HG02642 (cell line): Measurements from ENCODE around the gene YTHDC2.

Experiments
- ATAC-seq: cut with Tn5 transposase; IDR thresholded peaks from one replicate; pipeline ENCODE4 v1.9.1; 2021; ENCODE audit warnings: mild to moderate bottlenecking; ENCODE audit not compliant: unreplicated experiment, poor library complexity

YTHDC2 gene

DNA sequence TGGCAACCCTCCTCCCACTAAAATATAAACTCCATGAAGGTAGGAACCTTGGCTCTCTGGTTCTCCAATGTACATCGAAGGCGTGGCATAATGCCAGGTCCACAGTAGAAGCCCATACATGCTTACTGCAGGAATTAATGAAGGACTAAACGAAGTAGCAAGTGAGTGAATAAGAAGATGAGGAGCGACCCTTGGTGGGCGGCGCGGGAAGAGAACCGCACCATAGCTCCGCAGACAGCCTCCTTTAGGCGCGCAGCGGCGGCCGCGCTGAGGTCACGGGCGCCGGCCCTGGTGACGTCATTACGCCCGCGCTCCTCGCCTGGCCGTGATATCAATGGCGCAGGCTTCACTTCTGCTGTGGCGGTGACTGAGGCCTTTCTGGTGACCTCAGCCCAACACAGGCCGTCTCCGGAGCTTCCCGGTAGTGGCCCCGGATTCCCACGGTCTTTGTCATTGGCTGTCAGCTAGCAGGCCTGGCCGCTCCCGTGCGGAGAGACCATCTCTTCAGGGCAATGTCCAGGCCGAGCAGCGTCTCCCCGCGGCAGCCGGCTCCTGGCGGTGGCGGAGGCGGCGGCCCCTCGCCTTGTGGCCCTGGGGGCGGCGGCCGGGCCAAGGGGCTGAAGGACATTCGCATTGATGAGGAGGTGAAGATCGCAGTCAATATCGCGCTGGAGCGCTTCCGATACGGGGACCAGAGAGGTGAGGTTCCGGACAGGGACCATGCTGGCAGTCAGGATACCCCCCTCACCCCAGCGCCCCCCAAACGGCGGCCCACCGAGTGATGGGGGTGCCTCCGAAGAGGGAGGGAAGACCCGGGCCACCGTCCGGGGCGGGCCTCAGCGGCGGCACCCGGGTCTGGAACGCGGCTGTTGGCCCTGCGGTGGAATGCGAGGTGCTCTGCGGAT, at the start of gene YTHDC2:
Gene YTHDC2 (plus strand): TSS at position 311 of the 905 bp plus-strand sequence. CDS start 202 bp downstream, at position 513.
- peak; percentile 100 for ATAC-seq

GRCh38 chr5:113474100-113474728, 39.3 kb upstream of the YTHDC2 start:
- ATAC-seq, result no peak

DNA sequence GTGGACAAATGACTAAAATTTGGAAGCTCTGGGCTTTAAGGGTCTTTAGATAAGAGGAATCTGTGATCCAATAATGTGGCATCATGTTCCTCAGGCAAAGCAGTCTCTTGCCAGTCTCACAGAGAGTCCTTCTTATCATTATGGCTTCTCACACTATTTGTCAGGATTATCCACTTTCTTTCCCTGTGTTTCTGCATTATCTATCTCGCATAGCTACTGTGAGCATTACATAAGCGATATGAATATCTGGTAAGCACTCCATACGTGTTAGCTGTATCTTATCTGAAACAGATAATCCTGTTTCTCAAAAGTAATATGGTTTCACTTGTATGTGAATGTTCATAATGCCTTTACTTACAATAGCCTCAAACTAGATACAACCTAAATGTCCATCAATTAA, 34.8 kb upstream of the YTHDC2 start:
- ATAC-seq, result no peak

- no peak for ATAC-seq
These were observed 33.3 kb upstream of the YTHDC2 start for GRCh38 chr5:113480243-113480642.

- no peak for ATAC-seq
These were observed 26.1 kb upstream of the YTHDC2 start for GRCh38 chr5:113487416-113487780.

DNA sequence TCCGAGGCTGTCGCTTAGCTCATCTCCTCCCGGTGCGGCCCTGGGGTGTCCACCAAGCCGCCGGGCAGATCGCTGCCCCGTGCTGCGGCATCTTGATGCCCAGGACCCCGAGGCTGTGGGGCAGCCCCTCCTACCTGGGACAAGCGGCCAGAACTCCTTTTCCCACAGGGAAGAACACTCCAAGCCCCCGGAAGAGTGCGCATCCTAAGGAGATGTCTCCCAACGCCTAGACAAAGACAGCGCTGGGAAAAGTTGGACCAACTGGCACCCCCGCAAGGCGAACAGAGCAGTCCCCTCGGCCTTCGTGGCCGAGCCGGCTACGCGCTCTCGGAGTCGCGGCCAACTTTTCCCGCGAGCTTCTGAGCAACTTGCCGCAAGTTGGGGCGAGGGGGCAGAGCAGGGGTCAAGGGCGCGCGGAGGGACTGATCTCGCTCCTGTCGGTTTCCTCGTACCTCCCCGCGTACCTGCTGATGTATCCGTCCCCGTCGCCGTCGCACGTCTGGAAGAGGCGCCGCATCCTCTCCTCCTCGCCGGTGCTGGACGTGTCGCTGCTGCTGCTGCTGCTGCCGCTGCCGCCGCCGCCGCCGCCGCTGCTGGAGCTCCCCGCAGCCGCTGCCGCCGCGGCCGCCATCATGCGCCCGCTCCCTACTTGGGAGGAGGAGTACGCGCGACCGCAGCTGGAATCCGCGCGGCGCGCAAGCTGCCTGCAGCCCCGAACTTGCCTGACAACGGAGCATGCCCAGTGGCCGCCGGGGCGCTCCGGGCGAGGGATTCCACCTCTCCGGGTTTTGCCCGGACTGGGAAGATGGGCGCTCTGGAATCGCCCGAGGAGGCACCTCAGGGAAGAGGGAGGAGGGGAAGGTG, 25.5 kb upstream of the YTHDC2 start, which contains the start of gene MCC:
Gene MCC (minus strand): TSS at position 673 of the 864 bp plus-strand sequence.
- no peak for ATAC-seq

DNA sequence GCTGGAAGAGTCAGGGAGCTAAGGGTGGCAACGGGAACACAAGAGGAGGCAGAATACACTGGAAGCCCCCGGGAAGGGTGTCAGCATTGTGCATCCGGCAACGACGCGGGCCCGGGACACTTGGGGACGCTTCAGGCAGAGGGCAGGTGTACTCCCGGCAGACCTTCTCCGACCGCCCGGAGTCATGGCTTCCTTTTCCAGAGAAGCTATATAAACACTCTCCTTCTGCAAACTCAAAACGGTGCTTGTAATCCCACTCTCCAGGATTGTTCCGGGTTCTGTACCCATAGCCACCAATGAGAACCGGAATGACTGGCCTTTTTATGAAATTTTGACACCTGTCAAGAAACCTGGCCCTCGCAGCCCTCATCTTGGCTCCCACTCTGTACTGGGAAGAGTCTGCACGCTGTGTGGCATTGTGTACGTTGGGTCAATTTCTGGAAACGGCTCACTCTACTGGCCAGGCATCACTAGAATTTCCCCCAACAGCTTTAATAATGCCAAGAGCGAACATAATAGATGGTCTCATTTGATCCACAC, 24.8 kb upstream of the YTHDC2 start:
- ATAC-seq, result no peak

DNA sequence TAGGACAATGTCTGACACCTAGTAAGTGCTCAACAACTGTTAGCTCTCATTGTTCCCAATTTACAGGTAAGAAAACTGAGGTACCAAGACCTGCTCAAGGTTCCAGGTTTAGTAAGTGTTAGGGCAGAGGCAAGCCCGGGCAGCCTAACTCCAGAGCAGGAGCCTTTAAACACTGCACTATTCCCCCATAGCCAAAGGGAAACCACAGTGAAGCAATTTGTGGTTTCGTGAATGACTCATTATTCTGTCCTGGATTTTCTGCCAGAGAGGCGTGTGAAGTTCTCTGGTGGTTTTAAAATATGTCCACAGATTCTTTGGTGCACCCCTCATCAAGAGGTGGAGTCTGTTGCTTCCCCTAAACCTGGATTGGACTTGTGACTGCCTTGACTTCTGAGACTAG, 24.2 kb upstream of the YTHDC2 start:
- peak; percentile 66 for ATAC-seq

DNA sequence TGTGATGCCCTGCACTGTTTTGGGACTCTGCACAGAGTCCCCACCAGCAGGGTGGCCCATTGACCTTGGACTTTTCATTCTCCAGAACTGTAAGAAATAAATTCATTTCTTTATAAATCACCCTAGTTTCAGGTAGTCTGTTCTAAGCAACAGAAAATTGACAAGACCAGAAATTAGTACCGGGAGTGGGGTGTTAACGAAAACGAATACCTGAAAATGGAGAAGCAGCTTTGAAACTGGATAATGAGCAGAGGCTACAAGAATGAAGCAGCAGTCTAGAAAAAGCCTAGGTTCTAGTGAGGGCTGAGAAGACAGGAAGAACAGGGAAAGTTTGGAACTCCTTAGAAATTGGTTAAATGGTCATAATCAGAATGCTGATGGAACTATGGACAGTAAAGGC, 23.2 kb upstream of the YTHDC2 start:
- ATAC-seq, result no peak

GRCh38 chr5:113491022-113491421, 22.5 kb upstream of the YTHDC2 start:
- ATAC-seq, result no peak

DNA sequence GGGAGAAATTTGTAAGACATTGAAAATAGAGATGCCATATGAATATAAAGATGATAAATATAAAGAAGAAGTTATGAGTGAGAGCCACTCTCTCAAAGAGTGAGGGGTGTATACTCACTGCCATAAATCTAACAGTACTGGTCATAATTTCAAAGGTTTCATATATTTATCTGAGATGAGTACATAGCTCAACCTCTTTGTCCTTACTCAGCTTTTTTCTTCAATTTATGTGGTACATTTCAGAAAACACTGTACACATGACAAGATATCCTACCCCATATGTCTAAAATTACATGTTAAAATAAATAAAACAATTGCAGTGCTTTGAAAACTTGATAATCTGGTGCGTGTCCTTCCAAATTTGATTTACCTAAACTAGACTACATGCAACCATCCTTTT, 20.0 kb upstream of the YTHDC2 start:
- no peak for ATAC-seq

DNA sequence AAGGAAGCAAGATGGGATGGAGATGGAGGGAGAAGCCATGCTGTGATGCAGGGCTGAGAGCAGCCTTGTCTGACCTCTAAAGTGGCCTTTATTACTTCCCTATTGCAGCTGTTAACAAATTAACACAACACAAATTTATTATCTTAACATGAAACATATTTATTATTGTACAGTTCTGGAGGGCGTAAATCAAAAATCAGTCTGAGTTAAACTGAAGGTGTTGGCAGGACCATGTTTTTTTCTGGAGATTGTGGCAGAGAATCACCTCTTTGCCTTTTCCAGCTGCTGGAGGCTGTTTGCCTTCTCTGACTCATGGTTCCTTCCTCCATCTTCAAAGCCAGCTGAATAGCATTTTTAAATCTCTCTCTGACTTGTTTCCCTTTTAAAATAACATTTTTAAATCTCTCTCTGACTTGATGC, 18.1 kb upstream of the YTHDC2 start:
- no peak for ATAC-seq

DNA sequence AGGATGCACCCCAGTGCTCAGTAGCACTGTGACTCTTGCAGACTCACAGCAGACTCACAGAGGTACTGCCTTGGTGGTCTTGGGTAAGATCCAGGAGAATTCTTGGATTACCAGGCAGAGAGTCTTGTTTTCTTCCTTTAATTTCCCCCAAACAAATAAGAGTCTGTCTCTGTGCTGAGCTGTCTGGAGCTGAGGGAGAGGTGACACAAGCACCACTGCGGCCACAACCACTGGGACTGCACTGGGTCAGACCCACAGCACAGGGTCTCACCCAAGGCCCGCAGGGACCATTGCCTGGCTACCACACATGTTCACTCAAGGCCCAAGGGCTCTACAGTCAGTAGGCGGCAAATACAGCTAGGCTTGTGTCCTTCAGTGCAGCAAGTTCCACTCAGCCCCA, 11.4 kb upstream of the YTHDC2 start:
- ATAC-seq, result no peak

GRCh38 chr5:113503146-113503545, 10.3 kb upstream of the YTHDC2 start:
- ATAC-seq, result no peak

DNA sequence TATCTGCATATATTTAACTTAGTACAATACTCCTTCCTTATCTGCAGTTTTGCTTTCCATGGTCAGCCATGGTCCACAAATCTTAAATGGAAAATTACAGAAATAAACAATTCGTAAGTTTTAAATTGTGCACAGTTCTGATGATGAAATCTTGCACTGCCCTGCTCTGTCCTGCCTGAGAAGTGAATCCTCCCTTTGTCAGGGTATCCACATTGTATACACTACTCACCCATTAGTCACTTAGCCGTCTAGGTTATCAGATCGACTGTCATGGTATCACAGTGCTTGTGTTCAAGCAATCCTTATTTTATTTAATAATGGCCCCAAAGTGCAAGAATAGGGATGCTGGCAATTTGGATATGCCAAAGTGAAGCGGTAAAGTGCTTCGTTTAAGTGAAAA, 8.3 kb upstream of the YTHDC2 start:
- ATAC-seq, result no peak

- no peak for ATAC-seq
These were observed 5.9 kb upstream of the YTHDC2 start for GRCh38 chr5:113507601-113508000.

DNA sequence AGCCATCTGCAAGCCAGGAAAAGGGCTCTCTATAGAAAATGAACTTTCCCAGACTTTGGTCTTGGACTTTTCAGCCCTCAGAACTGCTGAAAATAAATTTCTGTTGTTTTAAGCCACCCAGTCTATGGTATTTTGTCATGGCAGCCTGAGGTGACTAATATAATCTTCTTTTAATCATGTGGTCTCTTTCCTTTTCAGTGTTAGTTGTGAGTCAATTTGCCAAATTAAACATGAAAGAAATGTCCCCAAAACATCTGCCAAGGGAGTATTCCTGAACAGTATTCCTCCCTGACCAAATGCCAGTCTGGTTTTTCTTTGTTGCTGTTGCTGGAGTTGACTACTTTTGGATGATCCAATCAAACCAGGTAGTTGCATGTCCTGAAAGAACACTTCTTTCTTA, 4.7 kb upstream of the YTHDC2 start:
- ATAC-seq, result no peak

DNA sequence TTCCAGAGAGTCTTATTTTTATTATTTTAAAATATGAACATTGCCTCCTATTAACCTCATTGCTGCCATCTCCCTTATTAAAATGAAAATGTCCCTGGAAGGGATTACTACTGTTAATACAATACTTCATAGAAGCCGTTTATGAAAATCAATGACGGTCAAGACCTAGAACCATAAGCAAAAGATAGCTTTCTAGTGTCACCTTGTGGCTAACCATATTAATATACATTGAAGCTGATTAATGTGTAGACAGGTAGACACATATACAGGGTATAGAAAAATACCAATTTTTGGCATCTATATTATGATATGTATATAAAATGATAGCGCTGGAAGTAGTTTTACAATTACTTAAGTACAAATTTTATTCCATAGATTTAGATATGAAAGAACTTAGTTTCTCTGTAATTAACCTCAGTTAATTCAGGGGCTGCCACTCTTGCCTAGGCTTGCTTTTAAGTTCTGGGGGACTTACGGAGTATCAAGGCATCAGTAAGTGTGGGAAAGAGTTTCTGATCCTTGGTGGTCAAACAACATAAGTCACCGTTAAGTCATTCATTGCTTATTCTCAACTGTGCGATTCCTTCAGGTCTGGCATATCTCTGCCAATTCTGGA, 2.5 kb upstream of the YTHDC2 start:
- ATAC-seq, result no peak

GRCh38 chr5:113512341-113512740, 1.2 kb upstream of the YTHDC2 start:
- ATAC-seq, result no peak

DNA sequence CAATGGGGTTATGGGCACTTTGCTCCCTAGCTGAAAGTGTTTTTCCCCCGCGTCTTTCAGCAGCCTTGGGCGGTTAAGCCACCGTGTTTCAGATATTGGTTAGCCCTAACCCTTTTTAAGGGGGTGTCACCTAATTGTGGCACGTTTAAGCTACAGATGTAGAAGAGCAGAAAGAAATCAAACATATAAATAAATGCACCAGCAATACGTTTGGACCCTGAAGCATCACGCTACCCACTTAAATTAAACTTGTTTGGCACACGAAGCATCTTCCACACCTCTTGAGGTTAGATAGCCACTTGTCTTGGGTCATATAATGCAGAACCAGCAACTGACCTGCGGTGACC, 768 bp downstream of the YTHDC2 start:
- ATAC-seq, result no peak
